ENCODE results near the gene TRPC6. TPM values are rescaled to one million over a fixed set of nuclear protein-coding genes. Genes with fewer than 3 reads are reported as not detected.
"Not testable (repeated sequence)": the region's sequence is repeated elsewhere in the genome, so short reads cannot be mapped to it uniquely, and the experiment has no call there.

Gene TRPC6
- total RNA-seq, 1 donor from 2014 or later, result not detected

GRCh38 chr11:101523193-101523592 is 60.6 kb downstream of the TRPC6 start:
- no peak for DNase-seq (ENCODE audit: low read depth)

- DNase-seq (ENCODE audit: low read depth), result no peak
These were observed 62.0 kb downstream of the TRPC6 start for GRCh38 chr11:101521821-101522220.

- no peak for DNase-seq (ENCODE audit: low read depth)
These were observed 67.3 kb downstream of the TRPC6 start for GRCh38 chr11:101516546-101516945.

- no peak for DNase-seq (ENCODE audit: low read depth)
These were observed 72.7 kb downstream of the TRPC6 start for GRCh38 chr11:101511065-101511464.

GRCh38 chr11:101510591-101510990 is 73.2 kb downstream of the TRPC6 start:
- DNase-seq (ENCODE audit: low read depth), result no peak

GRCh38 chr11:101509922-101510321 is 73.9 kb downstream of the TRPC6 start:
- DNase-seq (ENCODE audit: low read depth), result no peak

- DNase-seq (ENCODE audit: low read depth), result no peak
These were observed 75.4 kb downstream of the TRPC6 start for GRCh38 chr11:101508370-101508769.

GRCh38 chr11:101498891-101499290 is 84.9 kb downstream of the TRPC6 start:
- no peak for DNase-seq (ENCODE audit: low read depth)

- DNase-seq (ENCODE audit: low read depth), result no peak
These were observed 86.5 kb downstream of the TRPC6 start for GRCh38 chr11:101497291-101497690.

GRCh38 chr11:101487775-101488174 is 96.0 kb downstream of the TRPC6 start:
- no peak for DNase-seq (ENCODE audit: low read depth)

GRCh38 chr11:101482556-101483124 is 101.2 kb downstream of the TRPC6 start:
- no peak for DNase-seq (ENCODE audit: low read depth)

- no peak for DNase-seq (ENCODE audit: low read depth)
These were observed 105.0 kb downstream of the TRPC6 start for GRCh38 chr11:101478587-101479369.

GRCh38 chr11:101477926-101478325 is 105.9 kb downstream of the TRPC6 start:
- DNase-seq (ENCODE audit: low read depth), result no peak

- DNase-seq (ENCODE audit: low read depth), result no peak
These were observed 107.6 kb downstream of the TRPC6 start for GRCh38 chr11:101476191-101476590.

- no peak for DNase-seq (ENCODE audit: low read depth)
These were observed 108.1 kb downstream of the TRPC6 start for GRCh38 chr11:101475699-101476098.

- no peak for DNase-seq (ENCODE audit: low read depth)
These were observed 109.1 kb downstream of the TRPC6 start for GRCh38 chr11:101474666-101475065.

GRCh38 chr11:101470881-101471520 is 112.8 kb downstream of the TRPC6 start:
- DNase-seq (ENCODE audit: low read depth), result no peak

GRCh38 chr11:101470419-101470818 is 113.4 kb downstream of the TRPC6 start:
- DNase-seq (ENCODE audit: low read depth), result peak; percentile 9

GRCh38 chr11:101466352-101466751 is 117.5 kb downstream of the TRPC6 start:
- peak; percentile 40 for DNase-seq (ENCODE audit: low read depth)

GRCh38 chr11:101464388-101464787 is 119.4 kb downstream of the TRPC6 start:
- DNase-seq (ENCODE audit: low read depth), result not testable (repeated sequence)

GRCh38 chr11:101459020-101459419 is 124.8 kb downstream of the TRPC6 start:
- DNase-seq (ENCODE audit: low read depth), result no peak

- DNase-seq (ENCODE audit: low read depth), result peak; percentile 18
These were observed 125.6 kb downstream of the TRPC6 start for GRCh38 chr11:101458161-101458560.

GRCh38 chr11:101456812-101457211 is 127.0 kb downstream of the TRPC6 start:
- DNase-seq (ENCODE audit: low read depth), result peak; percentile 52
